ENCODE measurements around the gene OGFR. TPM values are rescaled to one million over a fixed set of nuclear protein-coding genes. Genes with fewer than 3 reads are reported as not detected.
A peak's percentile ranks its signal among the peaks of the same experiment; 100 is the strongest.

The OGFR gene
- total and polyA plus RNA-seq, 8 donors = 23.2 to 58.3 (median 31.6) TPM

DNA sequence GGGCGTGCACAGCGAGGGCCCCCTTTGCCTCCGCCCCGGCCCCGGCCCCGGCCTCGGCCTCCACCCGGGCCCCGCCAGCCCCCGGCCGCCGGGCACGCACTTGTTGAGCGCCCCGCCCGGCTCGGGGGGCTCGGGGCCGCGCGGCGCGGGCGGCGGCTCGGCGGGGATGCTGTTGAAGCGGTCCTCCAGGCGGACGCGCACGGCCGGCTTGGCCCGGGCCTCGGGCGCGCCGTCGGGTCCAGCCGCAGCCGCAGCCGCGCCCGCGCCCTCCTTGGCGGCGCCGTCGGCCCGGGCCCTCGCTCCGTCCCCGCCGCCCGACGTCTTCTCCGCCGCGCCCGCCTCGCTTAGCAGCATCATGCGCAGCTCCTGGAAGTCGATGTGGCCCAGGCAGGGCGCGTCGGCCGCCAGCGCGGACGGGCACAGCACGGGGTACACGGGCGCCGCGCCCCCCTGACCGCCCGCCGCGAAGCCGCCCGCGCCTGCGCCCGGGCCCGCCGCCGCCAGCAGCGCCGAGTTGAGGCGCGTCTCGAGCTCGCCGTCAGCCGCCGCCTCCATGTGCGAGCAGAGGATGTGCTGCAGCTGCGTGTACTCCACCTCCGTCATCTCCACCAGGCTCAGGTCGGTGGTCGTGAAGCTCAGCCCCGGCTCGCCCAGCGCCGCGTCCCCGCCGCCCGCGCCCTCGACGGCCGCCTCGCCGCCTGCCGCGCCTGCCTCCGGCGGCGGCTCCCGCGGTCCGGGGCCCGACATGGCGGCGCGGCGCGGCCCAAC is 56.5 kb downstream of the OGFR start:
- intact Hi-C loops (cut with DNase I) = no loop called here
- ATAC-seq (no peak), DNase-seq (peak in 2 of 4 donors; percentile 43 to 86)
- peaks cover 0 to 12% of the 10 kb centered on the region in 2 donors for H3K27me3 ChIP-seq
- no peak overlapping the region for H3K27ac ChIP-seq
- H3K36me3 ChIP-seq = peaks cover 0 to 10% of the 10 kb centered on the region in 2 donors
- H3K4me3 ChIP-seq = peak overlapping the region; percentile 15 to 42
- H3K9me3 ChIP-seq = no peaks in the 10 kb centered on the region
- TF ChIP-seq, protein P1, sequence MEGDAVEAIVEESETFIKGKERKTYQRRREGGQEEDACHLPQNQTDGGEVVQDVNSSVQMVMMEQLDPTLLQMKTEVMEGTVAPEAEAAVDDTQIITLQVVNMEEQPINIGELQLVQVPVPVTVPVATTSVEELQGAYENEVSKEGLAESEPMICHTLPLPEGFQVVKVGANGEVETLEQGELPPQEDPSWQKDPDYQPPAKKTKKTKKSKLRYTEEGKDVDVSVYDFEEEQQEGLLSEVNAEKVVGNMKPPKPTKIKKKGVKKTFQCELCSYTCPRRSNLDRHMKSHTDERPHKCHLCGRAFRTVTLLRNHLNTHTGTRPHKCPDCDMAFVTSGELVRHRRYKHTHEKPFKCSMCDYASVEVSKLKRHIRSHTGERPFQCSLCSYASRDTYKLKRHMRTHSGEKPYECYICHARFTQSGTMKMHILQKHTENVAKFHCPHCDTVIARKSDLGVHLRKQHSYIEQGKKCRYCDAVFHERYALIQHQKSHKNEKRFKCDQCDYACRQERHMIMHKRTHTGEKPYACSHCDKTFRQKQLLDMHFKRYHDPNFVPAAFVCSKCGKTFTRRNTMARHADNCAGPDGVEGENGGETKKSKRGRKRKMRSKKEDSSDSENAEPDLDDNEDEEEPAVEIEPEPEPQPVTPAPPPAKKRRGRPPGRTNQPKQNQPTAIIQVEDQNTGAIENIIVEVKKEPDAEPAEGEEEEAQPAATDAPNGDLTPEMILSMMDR (IDR thresholded peaks at IDR 0.05) = no peak
- H3K4me1 ChIP-seq = peaks cover 7 to 19% of the 10 kb centered on the region in 2 donors

DNA sequence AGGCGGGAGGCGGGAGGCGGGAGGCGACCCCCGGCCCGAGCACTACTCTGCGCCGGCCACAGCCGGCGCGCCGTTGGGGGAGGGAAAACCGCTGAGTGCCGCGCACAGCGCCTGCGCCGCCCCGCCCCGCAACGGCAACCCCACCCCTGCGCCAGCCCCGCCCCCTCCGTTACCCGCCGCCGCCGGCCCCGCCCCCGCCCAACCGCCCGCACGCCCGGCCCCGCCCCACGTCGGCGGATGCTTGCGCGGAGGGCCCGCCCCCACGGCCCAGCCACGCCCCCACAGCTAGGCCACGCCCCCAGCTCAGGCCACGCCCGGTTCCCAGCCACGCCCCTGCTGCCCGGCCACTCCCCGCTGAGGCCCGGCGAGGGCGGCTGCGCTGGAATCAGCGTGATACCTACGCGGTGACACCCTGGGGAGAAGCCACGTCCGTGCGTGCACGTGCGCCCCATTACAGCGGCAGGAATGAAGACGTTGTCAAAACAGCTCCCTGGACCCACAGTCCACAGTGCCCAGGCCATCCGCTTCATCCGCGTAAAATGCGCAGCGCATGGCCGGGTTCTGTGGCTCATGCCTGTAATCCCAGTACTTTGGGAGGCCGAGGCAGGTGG is 57.2 kb downstream of the OGFR start, which contains the start of gene TCFL5:
Gene TCFL5, minus strand, starts transcription at position 97 of the 611 bp plus-strand sequence. CDS start 152 bp downstream, outside the sequence.
- intact Hi-C loops (cut with DNase I) = no loop called here
- H3K36me3 ChIP-seq = peaks cover 0 to 7% of the 10 kb centered on the region in 2 donors
- peak; percentile 74 to 98 (median 89) for DNase-seq
- H3K9me3 ChIP-seq = no peaks in the 10 kb centered on the region
- TF ChIP-seq, protein P1 (IDR thresholded peaks at IDR 0.05) = no peak
- H3K27ac ChIP-seq = no peak within 1 kb of the TSS
- peaks cover 7 to 19% of the 10 kb centered on the region in 2 donors for H3K4me1 ChIP-seq
- peak within 1 kb of the TSS; percentile 15 to 42 for H3K4me3 ChIP-seq
- peaks cover 0 to 12% of the 10 kb centered on the region in 2 donors for H3K27me3 ChIP-seq
- peak; percentile 100 for ATAC-seq

Other genes with a start within 250 kb of the OGFR start
- gene SLCO4A1, start 162.3 kb upstream of the OGFR start, total RNA-seq = 10 to 100 TPM; 11.5 to 47.2 TPM
- under 1 TPM; 0.20 to 0.77 (median 0.58) TPM for gene SLCO4A1, start 162.3 kb upstream of the OGFR start, polyA plus RNA-seq (ENCODE audit: insufficient read length in 6 of 6)
- 1 to 10 TPM in 1 of 2 donors, under 1 TPM in 1; 0.12 to 3.5 TPM for gene NTSR1, start 96.0 kb upstream of the OGFR start, total RNA-seq
- under 1 TPM; 0.03 to 0.14 (median 0.11) TPM for gene NTSR1, start 96.0 kb upstream of the OGFR start, polyA plus RNA-seq (ENCODE audit: insufficient read length in 6 of 6)
- gene MRGBP, start 8.4 kb upstream of the OGFR start, total RNA-seq = 10 to 100 TPM in 1 of 2 donors, 1 to 10 TPM in 1; 6.1 to 10.1 TPM
- 10 to 100 TPM; 12.2 to 16.0 (median 15.2) TPM for gene MRGBP, start 8.4 kb upstream of the OGFR start, polyA plus RNA-seq (ENCODE audit: insufficient read length in 6 of 6)
- gene COL9A3, start 12.2 kb downstream of the OGFR start, total RNA-seq = 1 to 10 TPM; 2.3 to 2.6 TPM
- 100 to 1,000 TPM in 1 of 6 donors, 10 to 100 TPM in 5; 50.6 to 107 (median 71.1) TPM for gene COL9A3, start 12.2 kb downstream of the OGFR start, polyA plus RNA-seq (ENCODE audit: insufficient read length in 6 of 6)
- 1 to 10 TPM; 7.4 to 8.5 TPM for gene TCFL5, start 57.0 kb downstream of the OGFR start, total RNA-seq
- gene TCFL5, start 57.0 kb downstream of the OGFR start, polyA plus RNA-seq (ENCODE audit: insufficient read length in 6 of 6) = 10 to 100 TPM; 10.3 to 13.7 (median 11.7) TPM
- gene DIDO1, start 121.7 kb downstream of the OGFR start, total RNA-seq = 10 to 100 TPM; 38.1 to 45.7 TPM
- gene DIDO1, start 121.7 kb downstream of the OGFR start, polyA plus RNA-seq (ENCODE audit: insufficient read length in 6 of 6) = 10 to 100 TPM; 57.5 to 65.9 (median 59.6) TPM
- gene GID8, start 133.3 kb downstream of the OGFR start, total RNA-seq = 10 to 100 TPM; 24.5 to 25.4 TPM
- 10 to 100 TPM; 44.5 to 52.6 (median 48.7) TPM for gene GID8, start 133.3 kb downstream of the OGFR start, polyA plus RNA-seq (ENCODE audit: insufficient read length in 6 of 6)
- gene SLC17A9, start 147.9 kb downstream of the OGFR start, total RNA-seq = 10 to 100 TPM; 16.1 to 18.1 TPM
- 1 to 10 TPM; 2.1 to 4.4 (median 3.6) TPM for gene SLC17A9, start 147.9 kb downstream of the OGFR start, polyA plus RNA-seq (ENCODE audit: insufficient read length in 6 of 6)
- not detected for gene BHLHE23, start 202.1 kb downstream of the OGFR start, total RNA-seq
- gene BHLHE23, start 202.1 kb downstream of the OGFR start, polyA plus RNA-seq (ENCODE audit: insufficient read length in 6 of 6) = not detected

Data from left lung (tissue), 10 donors.